GM10248 (cell line): ENCODE results near the gene ARHGAP40.

Experiments used
- CTCF ChIA-PET: fragments of 300-600 bp; sonication (Branson Sonifier 250); formaldehyde crosslinking; extraction: SDS; loops from one replicate; lab custom pipeline; 2021; ENCODE audit warnings: antibody characterized with exemption; lab: Yijun Ruan, JAX
- POLR2A ChIA-PET: fragments of 350-650 bp; sonication (Branson Sonifier 250); formaldehyde crosslinking; extraction: SDS; loops from one replicate; lab custom pipeline; 2020; ENCODE audit warnings: antibody characterized with exemption; lab: Yijun Ruan, JAX
- DNase-seq: peaks from one replicate; pipeline ENCODE4 v3.0.0; 2012; ENCODE audit errors: extremely low spot score
- TF ChIP-seq, protein P1 (sequence below): IDR thresholded peaks from 2 replicates; pipeline ENCODE4 v1.5.1; 2012; ENCODE audit warnings: mild to moderate bottlenecking, low read depth; ENCODE audit errors: extremely low read depth, missing control alignments, control extremely low read depth

Gene ARHGAP40

DNA sequence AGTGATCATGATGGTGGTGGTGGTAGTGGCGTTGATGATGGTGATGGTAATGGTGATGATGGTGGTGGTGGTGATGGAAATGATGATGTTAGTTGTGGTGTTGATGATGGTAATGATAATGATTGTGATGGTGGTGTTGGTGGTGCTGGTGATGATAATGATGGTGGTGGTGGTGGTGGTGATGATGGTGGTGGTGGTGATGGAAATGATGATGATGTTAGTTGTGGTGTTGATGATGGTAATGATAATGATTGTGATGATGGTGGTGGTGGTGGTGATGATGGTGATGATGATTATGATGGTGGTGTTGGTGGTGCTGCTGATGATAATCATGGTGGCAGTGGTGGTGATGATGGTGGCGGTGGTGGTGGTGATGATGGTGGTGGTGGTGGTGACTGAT is 51.4 kb downstream of the ARHGAP40 start:
- POLR2A ChIA-PET = no interaction called here
- no peak for DNase-seq
- CTCF ChIA-PET = no interaction called here
- TF ChIP-seq, protein P1, sequence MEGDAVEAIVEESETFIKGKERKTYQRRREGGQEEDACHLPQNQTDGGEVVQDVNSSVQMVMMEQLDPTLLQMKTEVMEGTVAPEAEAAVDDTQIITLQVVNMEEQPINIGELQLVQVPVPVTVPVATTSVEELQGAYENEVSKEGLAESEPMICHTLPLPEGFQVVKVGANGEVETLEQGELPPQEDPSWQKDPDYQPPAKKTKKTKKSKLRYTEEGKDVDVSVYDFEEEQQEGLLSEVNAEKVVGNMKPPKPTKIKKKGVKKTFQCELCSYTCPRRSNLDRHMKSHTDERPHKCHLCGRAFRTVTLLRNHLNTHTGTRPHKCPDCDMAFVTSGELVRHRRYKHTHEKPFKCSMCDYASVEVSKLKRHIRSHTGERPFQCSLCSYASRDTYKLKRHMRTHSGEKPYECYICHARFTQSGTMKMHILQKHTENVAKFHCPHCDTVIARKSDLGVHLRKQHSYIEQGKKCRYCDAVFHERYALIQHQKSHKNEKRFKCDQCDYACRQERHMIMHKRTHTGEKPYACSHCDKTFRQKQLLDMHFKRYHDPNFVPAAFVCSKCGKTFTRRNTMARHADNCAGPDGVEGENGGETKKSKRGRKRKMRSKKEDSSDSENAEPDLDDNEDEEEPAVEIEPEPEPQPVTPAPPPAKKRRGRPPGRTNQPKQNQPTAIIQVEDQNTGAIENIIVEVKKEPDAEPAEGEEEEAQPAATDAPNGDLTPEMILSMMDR = no peak

DNA sequence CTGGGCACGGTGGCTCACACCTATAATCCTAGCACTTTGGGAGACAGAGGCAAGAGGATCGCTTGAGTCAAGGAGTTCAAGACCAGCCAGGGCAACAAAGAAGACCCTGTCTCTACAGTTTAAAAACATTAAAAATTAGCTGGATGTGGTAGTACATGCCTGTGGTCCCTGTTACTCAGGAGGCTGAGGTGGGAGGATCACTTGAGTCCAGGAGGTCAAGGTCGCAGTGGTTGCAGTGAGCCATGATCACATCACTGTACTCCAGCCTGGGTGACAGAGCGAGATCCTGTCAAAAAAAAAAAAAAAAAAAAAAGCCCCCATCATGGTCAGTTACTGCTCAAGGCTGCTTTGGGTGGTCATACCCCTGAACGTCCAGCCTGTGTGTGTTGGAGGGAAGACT is 55.8 kb downstream of the ARHGAP40 start:
- ChIA-PET CTCF (interaction anchor here (0.8 to 5.5 kb wide), 4 partner anchors 9 to 74 kb away, joined by 3 to 39 read pairs (median 19); no protein-coding TSS in a partner anchor), POLR2A (no interaction called here)
- DNase-seq = no peak
- TF ChIP-seq, protein P1 = no peak

DNA sequence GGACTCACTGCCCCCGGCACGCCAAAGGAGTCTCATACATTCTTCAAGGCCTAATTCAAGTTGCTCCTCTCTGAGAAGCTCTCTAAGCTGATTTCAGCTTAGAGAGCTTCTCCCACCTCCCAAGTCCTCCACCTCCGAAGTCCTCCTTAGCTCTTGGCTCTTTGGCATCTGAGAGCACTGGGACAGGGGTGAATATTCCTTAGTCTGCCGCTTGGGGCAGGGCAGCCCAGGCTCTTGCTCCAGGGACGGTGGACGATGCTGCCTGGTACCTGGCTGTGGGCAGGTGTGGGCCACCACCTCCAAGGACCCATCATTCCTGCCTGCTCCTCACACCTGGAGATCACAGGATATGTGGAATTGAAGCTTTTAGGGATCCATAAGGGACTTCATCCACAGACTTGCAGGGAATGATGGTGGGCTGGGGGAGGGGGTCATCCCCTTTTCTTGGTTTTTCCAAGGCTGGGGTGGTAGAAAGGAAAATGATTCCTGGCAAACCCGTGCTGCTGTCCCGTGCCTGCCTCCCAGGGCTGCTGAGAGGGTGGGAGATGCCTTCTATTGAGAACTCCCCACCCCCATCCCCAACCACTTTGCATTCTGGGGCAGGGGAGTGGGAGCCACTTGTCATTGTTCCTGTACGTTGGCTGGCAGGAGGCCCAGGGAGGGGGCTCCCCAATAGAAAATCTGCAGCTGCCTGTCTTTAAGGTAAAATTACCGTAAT is 57.4 kb downstream of the ARHGAP40 start:
- TF ChIP-seq, protein P1 = peak; percentile 56
- peak; percentile 63 for DNase-seq
- ChIA-PET CTCF (interaction anchor here (0.7 to 5.5 kb wide), 21 partner anchors 9 to 391 kb away, joined by 3 to 39 read pairs (median 4); no protein-coding TSS in a partner anchor), POLR2A (no interaction called here)

DNA sequence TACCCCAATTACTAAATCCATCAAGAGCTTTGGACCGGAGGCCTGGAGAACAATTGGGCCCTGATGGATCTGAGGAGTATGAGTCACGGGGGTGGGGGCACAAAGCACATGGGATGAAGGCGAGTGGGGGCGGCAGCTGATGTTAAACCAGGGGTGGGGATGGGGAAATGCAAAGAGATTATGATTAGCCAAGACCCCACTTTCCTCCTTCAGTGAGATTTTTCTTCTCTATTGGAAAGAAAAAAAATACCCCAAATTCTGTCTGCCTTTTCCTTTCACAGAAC is 57.9 kb downstream of the ARHGAP40 start:
- TF ChIP-seq, protein P1 = no peak
- ChIA-PET CTCF (interaction anchor here (0.8 to 5.5 kb wide), 12 partner anchors 8 to 390 kb away, joined by 3 to 39 read pairs (median 4); no protein-coding TSS in a partner anchor), POLR2A (no interaction called here)
- DNase-seq = no peak

GRCh38 chr20:38660429-38660828 is 58.8 kb downstream of the ARHGAP40 start:
- DNase-seq = no peak
- POLR2A ChIA-PET = no interaction called here
- CTCF ChIA-PET = interaction anchor here (1.0 to 5.5 kb wide), 5 partner anchors 12 to 29 kb away, joined by 3 to 39 read pairs (median 5); no protein-coding TSS in a partner anchor
- TF ChIP-seq, protein P1 = no peak

GRCh38 chr20:38663660-38664059 is 62.1 kb downstream of the ARHGAP40 start:
- ChIA-PET CTCF (interaction anchor here (2.0 kb wide), 1 partner anchor 16 kb away, joined by 7 read pairs; no protein-coding TSS in a partner anchor), POLR2A (no interaction called here)
- TF ChIP-seq, protein P1 = no peak
- DNase-seq = no peak
